ENCODE measurements around the gene HOXB5.

HOXB5 gene

GRCh38 chr17:48547808-48548522, 45.6 kb downstream of the HOXB5 start:
- peaks cover 8% of the 10 kb centered on the region for H3K36me3 Mint-ChIP-seq (ENCODE audit: insufficient read depth)
- peaks cover 24% of the 10 kb centered on the region for H3K27me3 Mint-ChIP-seq
- no peaks in the 10 kb centered on the region for H3K9me3 Mint-ChIP-seq
- H3K4me3 Mint-ChIP-seq = no peak overlapping the region
- ATAC-seq (replicated peaks; ENCODE audit: extremely low read depth, poor library complexity, severe bottlenecking) (no peak), DNase-seq (ENCODE audit: low spot score in 2 of 2) (no peak)
- peaks cover 10% of the 10 kb centered on the region for H3K4me1 Mint-ChIP-seq
- H3K27ac Mint-ChIP-seq (ENCODE audit: low read depth) = no peak overlapping the region

GRCh38 chr17:48546924-48547807, 46.4 kb downstream of the HOXB5 start:
- Mint-ChIP-seq H3K36me3 (ENCODE audit: insufficient read depth) (peaks cover 10% of the 10 kb centered on the region), H3K9me3 (no peaks in the 10 kb centered on the region), H3K4me3 (no peak overlapping the region), H3K4me1 (peaks cover 18% of the 10 kb centered on the region), H3K27me3 (peaks cover 32% of the 10 kb centered on the region), H3K27ac (ENCODE audit: low read depth) (no peak overlapping the region)
- no peak for DNase-seq (ENCODE audit: low spot score in 2 of 2)
- ATAC-seq (replicated peaks; ENCODE audit: extremely low read depth, poor library complexity, severe bottlenecking) = no peak

DNA sequence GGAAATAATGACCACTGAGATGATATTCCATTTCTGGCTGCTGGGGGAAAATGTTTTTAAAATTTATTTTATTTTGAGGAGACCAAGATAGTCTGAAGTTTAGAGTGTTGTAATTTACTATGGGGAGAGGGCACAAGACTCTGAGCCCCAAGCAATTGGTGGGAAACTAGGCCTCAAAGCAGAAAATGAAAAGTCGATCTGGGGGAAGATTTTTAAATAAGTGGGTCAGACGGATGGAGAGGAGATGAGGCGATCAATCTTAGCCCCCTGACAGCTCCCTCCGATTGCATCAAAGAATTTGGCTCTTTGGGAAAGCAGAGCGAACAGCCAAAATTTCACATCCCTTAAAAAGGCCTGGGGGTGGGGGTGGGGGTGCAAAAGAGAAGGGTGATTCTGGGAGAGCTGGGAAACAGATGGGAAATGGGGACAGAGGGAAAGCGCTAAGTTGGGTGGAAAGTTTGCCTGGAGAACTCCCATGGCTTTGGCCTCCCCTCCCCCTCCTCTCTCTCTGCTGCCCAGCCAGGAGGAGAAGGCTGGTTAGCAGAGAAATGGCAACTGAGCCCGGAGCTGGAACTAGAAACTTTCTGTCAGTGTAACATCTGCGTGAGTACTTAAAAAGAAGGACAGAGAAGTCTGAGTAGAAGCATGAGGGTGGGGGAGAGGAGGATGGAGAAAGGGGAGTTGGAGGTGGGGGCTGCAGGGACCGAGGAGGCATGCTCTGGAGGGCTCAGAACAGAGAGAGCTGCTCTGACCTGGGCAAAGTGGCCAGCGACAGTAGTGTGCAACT, 47.2 kb downstream of the HOXB5 start:
- H3K27ac Mint-ChIP-seq (ENCODE audit: low read depth) = no peak overlapping the region
- H3K27me3 Mint-ChIP-seq = peaks cover 40% of the 10 kb centered on the region
- H3K4me3 Mint-ChIP-seq = no peak overlapping the region

DNA sequence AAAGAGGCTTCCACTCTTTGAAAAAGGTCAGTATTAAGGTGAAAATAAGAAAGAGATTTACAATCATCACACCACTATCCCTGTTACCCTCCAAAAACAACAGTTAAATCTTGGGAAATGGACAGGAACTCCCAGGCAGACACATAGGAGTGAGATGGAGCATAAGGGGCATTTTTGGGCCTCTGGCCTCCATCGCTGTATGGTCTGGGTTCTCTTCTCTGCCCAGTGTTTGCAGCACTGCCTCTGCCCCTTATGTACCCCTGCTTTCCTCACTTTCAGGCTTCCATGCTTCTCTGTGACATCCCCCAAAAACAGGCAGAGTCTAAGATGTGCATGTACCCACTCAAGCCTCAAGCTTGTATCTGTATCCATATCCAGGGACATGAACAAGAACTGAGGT, 48.0 kb downstream of the HOXB5 start:
- peaks cover 48% of the 10 kb centered on the region for H3K27me3 Mint-ChIP-seq
- H3K4me1 Mint-ChIP-seq = peaks cover 28% of the 10 kb centered on the region
- H3K4me3 Mint-ChIP-seq = peak overlapping the region; percentile 91
- ATAC-seq (replicated peaks; ENCODE audit: extremely low read depth, poor library complexity, severe bottlenecking) (no peak), DNase-seq (ENCODE audit: low spot score in 2 of 2) (no peak)
- peaks cover 16% of the 10 kb centered on the region for H3K36me3 Mint-ChIP-seq (ENCODE audit: insufficient read depth)
- no peak overlapping the region for H3K27ac Mint-ChIP-seq (ENCODE audit: low read depth)
- no peaks in the 10 kb centered on the region for H3K9me3 Mint-ChIP-seq

More for the DNA sequence above, 47.2 kb downstream of the HOXB5 start:
- Mint-ChIP-seq H3K4me1 (peaks cover 23% of the 10 kb centered on the region), H3K36me3 (ENCODE audit: insufficient read depth) (peaks cover 16% of the 10 kb centered on the region), H3K9me3 (no peaks in the 10 kb centered on the region)
- ATAC-seq (replicated peaks; ENCODE audit: extremely low read depth, poor library complexity, severe bottlenecking) = no peak
- no peak for DNase-seq (ENCODE audit: low spot score in 2 of 2)

GRCh38 chr17:48545022-48545375, 48.6 kb downstream of the HOXB5 start, which contains the start of gene HOXB2:
Gene HOXB2, minus strand, starts transcription at chr17:48545109. Its CDS starts 198 bp downstream, at chr17:48544911.
- DNase-seq (ENCODE audit: low spot score in 2 of 2) = no peak
- H3K9me3 Mint-ChIP-seq = no peaks in the 10 kb centered on the region
- peak within 1 kb of the TSS; percentile 87 for H3K27ac Mint-ChIP-seq (ENCODE audit: low read depth)
- H3K4me1 Mint-ChIP-seq = peaks cover 28% of the 10 kb centered on the region
- H3K27me3 Mint-ChIP-seq = peaks cover 48% of the 10 kb centered on the region
- ATAC-seq (replicated peaks; ENCODE audit: extremely low read depth, poor library complexity, severe bottlenecking) = no peak
- H3K36me3 Mint-ChIP-seq (ENCODE audit: insufficient read depth) = peaks cover 16% of the 10 kb centered on the region
- peak within 1 kb of the TSS; percentile 91 for H3K4me3 Mint-ChIP-seq

GRCh38 chr17:48544349-48545021, 49.1 kb downstream of the HOXB5 start:
- ATAC-seq (replicated peaks; ENCODE audit: extremely low read depth, poor library complexity, severe bottlenecking) (no peak), DNase-seq (ENCODE audit: low spot score in 2 of 2) (no peak)
- Mint-ChIP-seq H3K27ac (ENCODE audit: low read depth) (peak overlapping the region; percentile 87), H3K27me3 (peaks cover 53% of the 10 kb centered on the region), H3K4me1 (peaks cover 28% of the 10 kb centered on the region), H3K4me3 (peak overlapping the region; percentile 91), H3K36me3 (ENCODE audit: insufficient read depth) (peaks cover 16% of the 10 kb centered on the region), H3K9me3 (no peaks in the 10 kb centered on the region)

DNA sequence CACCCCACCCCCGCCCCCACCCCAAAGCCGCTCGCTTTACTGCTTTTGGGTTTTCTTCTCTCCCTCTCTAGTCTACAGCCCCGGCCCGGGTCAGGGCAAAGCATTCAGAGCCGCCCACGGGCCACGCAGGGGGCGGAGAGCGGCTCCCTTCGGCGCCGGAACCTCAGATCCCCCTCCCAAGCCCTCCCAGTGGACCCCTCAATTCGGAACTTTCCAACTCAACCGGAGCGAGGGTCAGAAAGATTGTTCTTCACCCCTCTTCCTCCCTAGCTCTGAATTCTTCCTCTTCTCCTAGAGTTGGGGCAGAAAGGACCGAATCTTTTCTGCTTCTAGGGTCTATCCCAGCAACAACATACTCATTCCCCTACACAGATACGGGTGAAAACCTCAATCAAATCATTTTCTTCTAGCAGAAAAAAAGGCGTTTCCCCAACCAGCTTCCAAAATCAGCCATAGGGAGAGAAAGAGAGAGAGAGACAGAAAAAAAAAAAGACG, 49.7 kb downstream of the HOXB5 start:
- DNase-seq (ENCODE audit: low spot score in 2 of 2) = no peak
- Mint-ChIP-seq H3K27ac (ENCODE audit: low read depth) (peak overlapping the region; percentile 87), H3K9me3 (no peaks in the 10 kb centered on the region), H3K4me3 (peak overlapping the region; percentile 91), H3K36me3 (ENCODE audit: insufficient read depth) (peaks cover 16% of the 10 kb centered on the region), H3K4me1 (peaks cover 28% of the 10 kb centered on the region), H3K27me3 (peaks cover 55% of the 10 kb centered on the region)
- ATAC-seq (replicated peaks; ENCODE audit: extremely low read depth, poor library complexity, severe bottlenecking) = peak; percentile 44

DNA sequence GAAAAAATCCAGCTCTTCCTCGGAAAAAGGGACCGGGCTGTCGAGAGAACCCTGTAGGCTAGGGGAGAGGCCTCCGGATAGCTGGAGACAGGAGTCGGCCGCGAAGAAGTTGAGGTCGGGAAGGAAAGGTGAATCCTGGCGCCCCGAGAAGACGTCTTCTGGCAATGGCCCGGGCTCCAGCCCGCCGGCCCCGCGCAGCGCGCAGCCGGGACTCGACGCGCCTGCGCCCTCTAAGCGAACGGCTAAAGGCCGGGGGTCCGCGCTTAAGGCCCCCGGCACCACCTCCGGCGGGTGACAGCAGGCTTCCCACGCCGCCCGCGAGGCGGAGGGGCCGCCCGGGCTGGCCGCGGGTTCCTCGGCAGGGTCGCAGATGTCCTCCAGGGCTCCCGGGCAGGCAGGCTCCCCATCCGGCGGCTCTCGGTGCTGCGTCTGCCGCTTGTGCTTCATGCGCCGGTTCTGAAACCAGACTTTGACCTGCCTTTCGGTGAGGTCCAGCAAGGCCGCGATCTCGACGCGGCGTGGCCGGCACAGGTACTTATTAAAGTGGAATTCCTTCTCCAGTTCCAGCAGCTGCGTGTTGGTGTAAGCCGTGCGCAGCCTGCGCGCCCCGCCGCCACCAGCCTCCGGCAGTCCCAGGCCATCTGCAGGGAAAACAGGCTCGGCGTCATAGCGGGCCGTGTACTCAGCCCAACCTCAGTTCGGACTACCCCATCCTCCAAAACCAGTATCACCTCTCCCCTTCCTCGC, 50.3 kb downstream of the HOXB5 start:
- Mint-ChIP-seq H3K36me3 (ENCODE audit: insufficient read depth) (peaks cover 16% of the 10 kb centered on the region), H3K27me3 (peaks cover 55% of the 10 kb centered on the region), H3K27ac (ENCODE audit: low read depth) (peak overlapping the region; percentile 98), H3K4me1 (peaks cover 28% of the 10 kb centered on the region), H3K4me3 (peak overlapping the region; percentile 91), H3K9me3 (no peaks in the 10 kb centered on the region)
- peak; percentile 49 for ATAC-seq (replicated peaks; ENCODE audit: extremely low read depth, poor library complexity, severe bottlenecking)
- DNase-seq (ENCODE audit: low spot score in 2 of 2) = peak; percentile 27 to 43

DNA sequence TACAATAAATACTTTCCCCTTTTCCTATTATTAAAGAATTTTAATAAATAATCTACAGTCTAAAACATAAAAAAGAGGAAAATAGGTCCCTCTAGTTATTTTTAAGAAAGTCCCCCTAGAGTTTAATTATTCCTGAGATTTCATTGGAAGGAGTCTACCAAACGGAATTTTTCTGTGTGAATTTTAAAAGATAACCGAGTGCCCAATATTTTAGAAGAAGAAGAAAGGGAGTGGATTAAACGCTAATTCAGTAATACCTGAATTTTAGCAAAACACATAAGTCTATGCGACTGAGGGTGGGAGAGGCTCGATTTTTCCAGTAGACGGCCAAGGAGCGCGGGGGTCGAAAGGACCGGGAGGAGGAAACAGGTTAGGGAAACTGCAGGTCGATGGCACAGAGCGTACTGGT, 50.9 kb downstream of the HOXB5 start:
- peaks cover 16% of the 10 kb centered on the region for H3K36me3 Mint-ChIP-seq (ENCODE audit: insufficient read depth)
- H3K4me3 Mint-ChIP-seq = peak overlapping the region; percentile 91
- ATAC-seq (replicated peaks; ENCODE audit: extremely low read depth, poor library complexity, severe bottlenecking) = no peak
- H3K4me1 Mint-ChIP-seq = peaks cover 28% of the 10 kb centered on the region
- H3K27me3 Mint-ChIP-seq = peaks cover 55% of the 10 kb centered on the region
- peak overlapping the region; percentile 98 for H3K27ac Mint-ChIP-seq (ENCODE audit: low read depth)
- DNase-seq (ENCODE audit: low spot score in 2 of 2) = no peak
- H3K9me3 Mint-ChIP-seq = no peaks in the 10 kb centered on the region

DNA sequence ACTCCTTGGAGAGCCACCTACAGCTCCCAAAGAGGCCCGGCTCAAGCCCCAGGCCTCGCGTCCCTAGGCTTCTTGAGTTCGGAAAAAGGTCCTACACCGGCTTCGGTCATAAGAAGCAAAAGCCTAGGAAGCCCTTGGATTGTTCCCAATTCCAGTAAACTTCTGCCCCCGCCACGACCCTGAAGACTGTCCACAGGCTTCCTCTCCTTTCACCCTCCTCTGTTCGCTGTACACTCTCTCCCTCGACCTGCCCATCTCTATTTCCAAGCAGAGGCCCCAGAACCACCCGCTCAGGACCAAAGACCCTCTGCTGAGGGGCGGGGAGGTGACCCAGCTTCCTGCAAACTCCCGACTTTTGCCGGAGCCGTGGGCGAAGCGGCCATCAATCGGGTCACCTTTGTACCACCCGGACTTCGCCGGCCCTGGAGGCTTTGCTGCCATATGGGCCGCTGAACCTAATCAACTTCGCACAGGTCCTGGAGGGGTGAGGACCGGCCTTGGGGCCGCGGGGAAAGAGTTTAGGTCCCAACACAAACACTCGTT, 51.4 kb downstream of the HOXB5 start:
- no peak for ATAC-seq (replicated peaks; ENCODE audit: extremely low read depth, poor library complexity, severe bottlenecking)
- Mint-ChIP-seq H3K4me1 (peaks cover 28% of the 10 kb centered on the region), H3K36me3 (ENCODE audit: insufficient read depth) (peaks cover 16% of the 10 kb centered on the region), H3K4me3 (peak overlapping the region; percentile 91), H3K27ac (ENCODE audit: low read depth) (peak overlapping the region; percentile 98), H3K9me3 (no peaks in the 10 kb centered on the region), H3K27me3 (peaks cover 57% of the 10 kb centered on the region)
- no peak for DNase-seq (ENCODE audit: low spot score in 2 of 2)

GRCh38 chr17:48541577-48542113, 51.9 kb downstream of the HOXB5 start:
- Mint-ChIP-seq H3K27ac (ENCODE audit: low read depth) (peak overlapping the region; percentile 98), H3K27me3 (peaks cover 62% of the 10 kb centered on the region), H3K9me3 (no peaks in the 10 kb centered on the region), H3K36me3 (ENCODE audit: insufficient read depth) (peaks cover 16% of the 10 kb centered on the region), H3K4me3 (peak overlapping the region; percentile 91), H3K4me1 (peaks cover 28% of the 10 kb centered on the region)
- DNase-seq (ENCODE audit: low spot score in 2 of 2) (peak in 1 of 2 donors; percentile 25), ATAC-seq (replicated peaks; ENCODE audit: extremely low read depth, poor library complexity, severe bottlenecking) (no peak)

Data from central memory CD8-positive, alpha-beta T cell (primary cell).